ENCODE data around the gene FAM20B. TPM values are rescaled to one million over a fixed set of nuclear protein-coding genes. Genes with fewer than 3 reads are reported as not detected.

Gene FAM20B
- total RNA-seq, 2 donors from 2014 or later, result 47.7 to 52.4 TPM

- WGBS, 2 experiments (ENCODE audit: insufficient coverage in 1 of 2, insufficient read length in 1 of 2), result 44 to 45% methylated on average over 8 to 11 of the region's 11 CpGs
These were observed 1.3 kb downstream of the FAM20B start for GRCh38 chr1:179026813-179027669.

GRCh38 chr1:179029321-179029759 is 3.6 kb downstream of the FAM20B start:
- no peak overlapping the region for H3K27ac ChIP-seq (ENCODE audit: low read depth, low read length)
- H3K4me3 Mint-ChIP-seq, result no peak overlapping the region
- H3K36me3 ChIP-seq (ENCODE audit: control insufficient read depth, insufficient read depth, low read length), result no peaks in the 10 kb centered on the region
- WGBS, 2 experiments (ENCODE audit: insufficient coverage in 1 of 2, insufficient read length in 1 of 2), result 32 to 41% methylated on average over 2 to 3 of the region's 3 CpGs
- no peaks in the 10 kb centered on the region for H3K27me3 Mint-ChIP-seq (ENCODE audit: insufficient read depth)
- no peaks in the 10 kb centered on the region for H3K9me3 Mint-ChIP-seq
- H3K9ac ChIP-seq (ENCODE audit: extremely low read depth, low read length, poor library complexity, severe bottlenecking), result no peak overlapping the region
- no peak for DNase-seq
- H3K4me3 ChIP-seq (ENCODE audit: low read length), result peak overlapping the region; percentile 47
- H3K4me1 Mint-ChIP-seq, result peaks cover 51% of the 10 kb centered on the region
- H3K27ac Mint-ChIP-seq, result no peak overlapping the region
- H3K36me3 Mint-ChIP-seq (ENCODE audit: low read depth), result no peaks in the 10 kb centered on the region
- no peak for TF ChIP-seq CTCF (conservative IDR thresholded peaks at IDR 0.05)
- peaks cover 13% of the 10 kb centered on the region for H3K4me1 ChIP-seq (ENCODE audit: control insufficient read depth, insufficient read depth, low read length)
- no peaks in the 10 kb centered on the region for H3K27me3 ChIP-seq (ENCODE audit: control insufficient read depth, insufficient read depth, low read length, poor library complexity, severe bottlenecking)
- no peaks in the 10 kb centered on the region for H3K9me3 ChIP-seq (ENCODE audit: control insufficient read depth, low read length)

More at GRCh38 chr1:179026813-179027669, 1.3 kb downstream of the FAM20B start:
- Mint-ChIP-seq H3K36me3 (ENCODE audit: low read depth) (no peaks in the 10 kb centered on the region), H3K9me3 (no peaks in the 10 kb centered on the region), H3K4me1 (peaks cover 43% of the 10 kb centered on the region), H3K27me3 (ENCODE audit: insufficient read depth) (no peaks in the 10 kb centered on the region), H3K4me3 (peak overlapping the region; percentile 74), H3K27ac (peak overlapping the region; percentile 78)
- Histone ChIP-seq H3K27me3 (ENCODE audit: control insufficient read depth, insufficient read depth, low read length, poor library complexity, severe bottlenecking) (no peaks in the 10 kb centered on the region), H3K27ac (ENCODE audit: low read depth, low read length) (no peak overlapping the region), H3K4me3 (ENCODE audit: low read length) (peak overlapping the region; percentile 91), H3K9ac (ENCODE audit: extremely low read depth, low read length, poor library complexity, severe bottlenecking) (peak overlapping the region; percentile 83), H3K36me3 (ENCODE audit: control insufficient read depth, insufficient read depth, low read length) (no peaks in the 10 kb centered on the region), H3K9me3 (ENCODE audit: control insufficient read depth, low read length) (no peaks in the 10 kb centered on the region), H3K4me1 (ENCODE audit: control insufficient read depth, insufficient read depth, low read length) (peaks cover 13% of the 10 kb centered on the region)
- no peak for DNase-seq
- TF ChIP-seq CTCF (conservative IDR thresholded peaks at IDR 0.05), result no peak

GRCh38 chr1:179030130-179030529 is 4.4 kb downstream of the FAM20B start:
- Histone ChIP-seq H3K9me3 (ENCODE audit: control insufficient read depth, low read length) (no peaks in the 10 kb centered on the region), H3K27me3 (ENCODE audit: control insufficient read depth, insufficient read depth, low read length, poor library complexity, severe bottlenecking) (no peaks in the 10 kb centered on the region), H3K27ac (ENCODE audit: low read depth, low read length) (no peak overlapping the region), H3K9ac (ENCODE audit: extremely low read depth, low read length, poor library complexity, severe bottlenecking) (no peak overlapping the region), H3K4me3 (ENCODE audit: low read length) (no peak overlapping the region), H3K4me1 (ENCODE audit: control insufficient read depth, insufficient read depth, low read length) (peaks cover 13% of the 10 kb centered on the region), H3K36me3 (ENCODE audit: control insufficient read depth, insufficient read depth, low read length) (no peaks in the 10 kb centered on the region)
- Mint-ChIP-seq H3K4me1 (peaks cover 56% of the 10 kb centered on the region), H3K27ac (peak overlapping the region; percentile 19), H3K9me3 (no peaks in the 10 kb centered on the region), H3K4me3 (no peak overlapping the region), H3K27me3 (ENCODE audit: insufficient read depth) (no peaks in the 10 kb centered on the region), H3K36me3 (ENCODE audit: low read depth) (no peaks in the 10 kb centered on the region)
- no peak for TF ChIP-seq CTCF (conservative IDR thresholded peaks at IDR 0.05)
- no peak for DNase-seq
- WGBS, 2 experiments (ENCODE audit: insufficient coverage in 1 of 2, insufficient read length in 1 of 2), result 72 to 90% methylated on average over 2 to 5 of the region's 5 CpGs
